Measurements from ENCODE around the gene CFAP299.
"Not testable (repeated sequence)": the region's sequence is repeated elsewhere in the genome, so short reads cannot be mapped to it uniquely, and the experiment has no call there.

The CFAP299 gene

DNA sequence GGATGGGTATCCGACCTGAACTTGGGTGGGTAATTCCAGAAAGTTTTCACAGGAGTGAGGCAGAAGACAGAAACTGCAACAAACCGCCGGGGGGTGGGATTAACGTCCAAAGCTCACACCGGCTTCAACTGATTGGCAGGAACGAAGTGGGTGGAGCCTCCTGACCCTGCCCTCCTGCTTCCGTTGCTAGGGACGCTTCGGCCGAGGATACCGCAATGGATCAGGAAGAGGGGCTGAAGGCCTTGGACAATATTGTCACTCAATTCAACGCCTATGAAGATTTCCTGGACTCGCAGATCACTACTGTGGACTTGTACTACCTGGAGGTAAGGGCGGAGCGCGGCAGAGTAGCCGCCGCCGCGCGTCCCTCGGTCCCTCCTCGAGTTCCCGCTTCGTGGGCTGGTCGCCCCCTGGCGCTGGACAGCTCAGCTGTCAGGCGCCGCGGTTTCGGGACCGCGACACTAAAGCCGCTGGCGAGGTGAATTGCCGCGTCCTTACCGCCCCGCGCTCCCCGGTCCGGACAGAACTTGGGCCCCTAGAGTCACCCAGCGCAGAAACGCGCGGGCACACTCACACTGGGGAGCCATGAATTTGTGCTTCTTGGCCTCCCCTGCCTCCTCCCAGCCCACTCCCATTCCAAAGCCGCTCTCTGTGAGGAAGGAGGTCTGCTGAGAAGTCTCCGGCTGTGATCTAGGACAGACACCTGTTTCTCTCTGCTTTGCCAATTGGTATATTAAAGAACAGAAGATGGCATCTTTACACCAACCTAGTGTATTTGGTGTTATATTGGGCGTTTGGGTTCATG is at the start of gene CFAP299:
TSS of gene CFAP299 (plus strand) at position 177 of the 805 bp plus-strand sequence.
- in situ Hi-C loops (cut with MboI; ENCODE audit: low pct_unique_long_range_greater_than_20kb, low sequenced_read_pairs, unreplicated experiment), result no loop called here
- TF ChIP-seq, protein P1, sequence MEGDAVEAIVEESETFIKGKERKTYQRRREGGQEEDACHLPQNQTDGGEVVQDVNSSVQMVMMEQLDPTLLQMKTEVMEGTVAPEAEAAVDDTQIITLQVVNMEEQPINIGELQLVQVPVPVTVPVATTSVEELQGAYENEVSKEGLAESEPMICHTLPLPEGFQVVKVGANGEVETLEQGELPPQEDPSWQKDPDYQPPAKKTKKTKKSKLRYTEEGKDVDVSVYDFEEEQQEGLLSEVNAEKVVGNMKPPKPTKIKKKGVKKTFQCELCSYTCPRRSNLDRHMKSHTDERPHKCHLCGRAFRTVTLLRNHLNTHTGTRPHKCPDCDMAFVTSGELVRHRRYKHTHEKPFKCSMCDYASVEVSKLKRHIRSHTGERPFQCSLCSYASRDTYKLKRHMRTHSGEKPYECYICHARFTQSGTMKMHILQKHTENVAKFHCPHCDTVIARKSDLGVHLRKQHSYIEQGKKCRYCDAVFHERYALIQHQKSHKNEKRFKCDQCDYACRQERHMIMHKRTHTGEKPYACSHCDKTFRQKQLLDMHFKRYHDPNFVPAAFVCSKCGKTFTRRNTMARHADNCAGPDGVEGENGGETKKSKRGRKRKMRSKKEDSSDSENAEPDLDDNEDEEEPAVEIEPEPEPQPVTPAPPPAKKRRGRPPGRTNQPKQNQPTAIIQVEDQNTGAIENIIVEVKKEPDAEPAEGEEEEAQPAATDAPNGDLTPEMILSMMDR (IDR thresholded peaks at IDR 0.05; ENCODE audit: extremely low read depth, insufficient read depth, missing control alignments), result peak; percentile 32
- peak; percentile 72 for DNase-seq (ENCODE audit: low spot score)

DNA sequence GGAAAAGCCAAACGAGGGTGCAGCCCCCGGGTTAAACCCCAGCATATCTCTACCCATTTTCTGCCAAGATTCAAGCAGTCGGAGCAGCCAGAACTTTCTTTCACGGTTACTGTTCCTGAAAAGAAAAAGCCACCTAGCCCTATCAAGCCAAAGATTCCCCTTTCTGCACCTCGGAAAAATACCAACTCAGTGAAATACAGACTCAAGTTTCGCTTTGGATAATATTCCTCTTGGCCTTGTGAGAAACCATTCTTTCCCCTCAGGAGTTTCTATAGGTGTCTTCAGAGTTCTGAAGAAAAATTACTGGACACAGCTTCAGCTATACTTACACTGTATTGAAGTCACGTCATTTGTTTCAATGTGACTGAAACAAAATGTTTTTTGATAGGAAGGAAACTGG is 49.1 kb upstream of the CFAP299 start:
- no peak for DNase-seq (ENCODE audit: low spot score)
- in situ Hi-C loops (cut with MboI; ENCODE audit: low pct_unique_long_range_greater_than_20kb, low sequenced_read_pairs, unreplicated experiment), result no loop called here
- TF ChIP-seq, protein P1 (IDR thresholded peaks at IDR 0.05; ENCODE audit: extremely low read depth, insufficient read depth, missing control alignments), result no peak

DNA sequence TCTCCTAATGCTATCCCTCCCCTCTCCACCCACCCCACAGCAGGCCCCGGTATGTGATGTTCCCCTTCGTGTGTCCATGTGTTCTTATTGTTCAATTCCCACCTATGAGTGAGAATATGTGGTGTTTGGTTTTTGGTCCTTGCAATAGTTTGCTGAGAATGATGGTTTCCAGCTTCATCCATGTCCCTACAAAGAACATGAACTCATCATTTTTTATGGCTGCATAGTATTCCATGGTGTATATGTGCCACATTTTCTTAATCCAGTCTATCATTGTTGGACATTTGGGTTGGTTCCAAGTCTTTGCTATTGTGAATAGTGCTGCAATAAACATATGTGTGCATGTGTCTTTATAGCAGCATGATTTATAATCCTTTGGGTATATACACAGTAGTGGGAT is 44.9 kb upstream of the CFAP299 start:
- DNase-seq (ENCODE audit: low spot score); in situ Hi-C loops (cut with MboI; ENCODE audit: low pct_unique_long_range_greater_than_20kb, low sequenced_read_pairs, unreplicated experiment): not testable (repeated sequence)

DNA sequence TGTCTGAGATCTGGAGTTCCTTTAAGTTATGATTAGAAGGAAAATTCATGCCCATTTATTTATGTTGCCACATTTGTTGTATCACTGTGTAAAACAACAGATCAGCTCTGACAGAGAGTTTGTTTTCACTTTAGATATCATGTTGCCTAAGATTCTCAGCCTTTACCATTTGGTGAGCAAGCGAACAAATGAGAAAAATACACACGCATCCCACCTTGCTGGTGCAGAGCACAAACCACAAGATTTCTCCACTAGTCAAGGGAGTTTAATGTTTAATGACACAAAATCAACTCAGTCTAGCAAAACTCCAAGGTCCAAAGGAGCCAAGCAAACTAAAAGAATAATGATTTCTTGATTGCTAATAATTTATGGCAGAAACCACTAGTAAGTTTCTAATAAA is 41.3 kb upstream of the CFAP299 start:
- DNase-seq (ENCODE audit: low spot score), result no peak
- in situ Hi-C loops (cut with MboI; ENCODE audit: low pct_unique_long_range_greater_than_20kb, low sequenced_read_pairs, unreplicated experiment), result no loop called here
- TF ChIP-seq, protein P1 (IDR thresholded peaks at IDR 0.05; ENCODE audit: extremely low read depth, insufficient read depth, missing control alignments), result no peak

DNA sequence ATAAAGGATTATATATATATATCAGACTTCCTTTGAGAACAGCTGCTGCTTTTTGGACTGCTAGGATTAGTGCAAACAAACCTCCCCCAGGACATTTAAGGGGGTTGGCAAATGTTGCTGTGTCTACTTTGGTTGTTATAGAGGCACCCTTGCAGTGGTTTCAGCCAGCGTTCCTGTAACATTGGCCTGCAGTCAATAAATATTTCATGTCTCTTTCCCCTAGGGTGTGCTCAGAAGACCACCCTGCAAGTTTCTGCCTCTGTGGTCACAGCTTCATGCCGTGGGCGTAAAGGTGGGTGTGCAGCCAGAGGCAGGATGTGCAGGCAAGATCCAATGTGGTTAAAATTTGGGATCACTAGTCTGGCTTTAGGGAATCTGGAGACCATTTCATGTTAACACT is 40.2 kb upstream of the CFAP299 start:
- no peak for DNase-seq (ENCODE audit: low spot score)
- TF ChIP-seq, protein P1 (IDR thresholded peaks at IDR 0.05; ENCODE audit: extremely low read depth, insufficient read depth, missing control alignments), result no peak
- in situ Hi-C loops (cut with MboI; ENCODE audit: low pct_unique_long_range_greater_than_20kb, low sequenced_read_pairs, unreplicated experiment), result no loop called here

DNA sequence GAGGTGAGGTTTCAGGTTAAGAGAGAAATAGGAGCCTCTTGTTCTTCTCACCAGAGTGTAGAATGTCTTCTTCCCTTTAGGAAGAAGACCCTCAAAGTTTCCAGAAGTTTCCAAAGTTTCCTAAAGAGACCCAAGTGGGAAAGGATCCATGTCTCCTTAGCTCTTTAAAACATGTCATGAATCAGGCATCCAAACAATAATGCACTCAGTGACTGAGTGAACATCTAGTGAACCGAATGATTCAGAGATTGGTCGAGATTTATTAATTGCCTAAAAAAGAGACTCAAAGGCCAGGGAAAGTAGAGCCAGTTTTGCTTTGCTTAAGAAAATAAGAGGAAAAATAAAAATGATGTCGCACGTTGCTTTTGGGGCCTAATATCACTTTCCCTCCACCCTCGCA is 39.7 kb upstream of the CFAP299 start:
- no peak for DNase-seq (ENCODE audit: low spot score)
- in situ Hi-C loops (cut with MboI; ENCODE audit: low pct_unique_long_range_greater_than_20kb, low sequenced_read_pairs, unreplicated experiment), result no loop called here

DNA sequence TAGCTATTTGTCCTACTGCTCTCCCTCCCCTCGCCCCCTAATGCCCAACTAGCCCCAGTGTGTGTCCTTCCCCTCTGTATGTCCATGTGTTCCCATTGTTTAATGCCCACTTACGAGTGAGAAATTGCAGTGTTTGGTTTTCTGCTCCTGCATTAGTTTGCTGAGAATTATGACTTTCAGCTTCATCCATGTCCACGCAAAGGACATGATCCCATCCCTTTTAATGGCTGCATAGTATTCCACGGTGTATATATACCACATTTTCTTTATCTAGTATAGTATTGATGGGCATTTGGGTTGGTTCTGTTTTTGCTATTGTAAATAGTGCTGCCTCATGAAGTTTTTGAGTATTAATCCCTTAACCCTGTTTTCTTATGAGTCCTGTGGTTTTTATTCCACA is 33.6 kb upstream of the CFAP299 start:
- in situ Hi-C loops (cut with MboI; ENCODE audit: low pct_unique_long_range_greater_than_20kb, low sequenced_read_pairs, unreplicated experiment), result no loop called here
- TF ChIP-seq, protein P1 (IDR thresholded peaks at IDR 0.05; ENCODE audit: extremely low read depth, insufficient read depth, missing control alignments), result no peak
- DNase-seq (ENCODE audit: low spot score), result no peak

More for the DNA sequence above, 39.7 kb upstream of the CFAP299 start:
- TF ChIP-seq, protein P1 (IDR thresholded peaks at IDR 0.05; ENCODE audit: extremely low read depth, insufficient read depth, missing control alignments), result no peak

Measured in GM13977 (cell line).